Gastroesophageal sphincter (tissue), 3 donors: Measurements from ENCODE around the gene U2SURP.
A peak's percentile ranks its signal among the peaks of the same experiment; 100 is the strongest.

ENCODE experiments used
- EP300 ChIP-seq: sonication (generic); formaldehyde crosslinking; IDR thresholded peaks from one replicate; pipeline ENCODE4 v1.6.1; 2017; ENCODE audit warnings: antibody characterized with exemption, mild to moderate bottlenecking
- POLR2A ChIP-seq, 2 donors: fragments of 450-650 bp; IDR thresholded peaks; one replicate each; pipeline ENCODE4 v1.6.1; 2017; ENCODE audit warnings: antibody characterized with exemption in 2 of 2, mild to moderate bottlenecking in 2 of 2, moderate library complexity in 1 of 2
- TF ChIP-seq, protein P1 (sequence below), 4 experiments: fragments of 200-600 bp in 2 of 4; fragments of 450-650 bp in 2 of 4; sonication (generic) in 1 of 4; IDR thresholded peaks; one replicate each; pipeline ENCODE4 v1.5.1; 2017 to 2019; ENCODE audit warnings: antibody characterized with exemption in 4 of 4, mild to moderate bottlenecking in 2 of 4, moderate library complexity in 2 of 4

DNA sequence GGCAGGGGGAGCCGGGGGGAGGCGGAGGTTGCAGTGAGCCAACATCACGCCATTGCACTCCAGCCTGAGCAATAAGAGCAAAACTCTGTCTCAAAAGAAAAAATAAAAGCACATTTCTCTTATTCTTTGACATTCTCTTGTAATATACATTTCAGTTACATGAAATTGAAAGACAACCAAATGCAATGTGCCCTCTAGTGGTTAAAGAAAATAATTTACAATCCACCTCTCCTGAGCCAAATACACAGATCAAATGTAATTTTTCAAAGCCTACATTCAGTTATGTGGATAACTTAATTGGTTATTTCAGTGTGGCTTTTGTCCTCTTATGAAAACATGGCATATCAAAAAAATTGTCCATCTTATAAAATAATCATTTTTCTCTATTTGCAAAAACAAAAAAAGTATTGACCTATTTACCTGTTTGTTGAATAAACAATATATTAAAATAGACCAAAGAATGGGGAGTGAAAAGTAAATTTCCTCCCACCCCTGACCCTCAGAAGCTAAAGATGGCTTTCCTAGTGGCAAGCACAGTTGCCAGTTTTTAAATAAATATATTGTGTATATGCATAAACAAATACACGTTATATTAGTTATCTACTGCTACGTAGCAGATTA lies 14.2 kb upstream of the U2SURP start:
- TF ChIP-seq, protein P1, sequence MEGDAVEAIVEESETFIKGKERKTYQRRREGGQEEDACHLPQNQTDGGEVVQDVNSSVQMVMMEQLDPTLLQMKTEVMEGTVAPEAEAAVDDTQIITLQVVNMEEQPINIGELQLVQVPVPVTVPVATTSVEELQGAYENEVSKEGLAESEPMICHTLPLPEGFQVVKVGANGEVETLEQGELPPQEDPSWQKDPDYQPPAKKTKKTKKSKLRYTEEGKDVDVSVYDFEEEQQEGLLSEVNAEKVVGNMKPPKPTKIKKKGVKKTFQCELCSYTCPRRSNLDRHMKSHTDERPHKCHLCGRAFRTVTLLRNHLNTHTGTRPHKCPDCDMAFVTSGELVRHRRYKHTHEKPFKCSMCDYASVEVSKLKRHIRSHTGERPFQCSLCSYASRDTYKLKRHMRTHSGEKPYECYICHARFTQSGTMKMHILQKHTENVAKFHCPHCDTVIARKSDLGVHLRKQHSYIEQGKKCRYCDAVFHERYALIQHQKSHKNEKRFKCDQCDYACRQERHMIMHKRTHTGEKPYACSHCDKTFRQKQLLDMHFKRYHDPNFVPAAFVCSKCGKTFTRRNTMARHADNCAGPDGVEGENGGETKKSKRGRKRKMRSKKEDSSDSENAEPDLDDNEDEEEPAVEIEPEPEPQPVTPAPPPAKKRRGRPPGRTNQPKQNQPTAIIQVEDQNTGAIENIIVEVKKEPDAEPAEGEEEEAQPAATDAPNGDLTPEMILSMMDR (IDR thresholded peaks at IDR 0.05) = peak; percentile 57 to 69 (median 64)
- TF ChIP-seq EP300 = no peak
- TF ChIP-seq POLR2A (IDR thresholded peaks at IDR 0.05) = no peak
